NCI-H128 (cell line): Measurements from ENCODE around the gene AGAP1.

Source experiments
- DNase-seq: peaks from one replicate; lab custom pipeline; 2025; ENCODE audit not compliant: unreplicated experiment; lab: John Stamatoyannopoulos, UW

The AGAP1 gene

GRCh38 chr2:235626658-235627057 lies 132.8 kb downstream of the AGAP1 start:
- DNase-seq, result no peak

- DNase-seq, result no peak
These were observed 133.8 kb downstream of the AGAP1 start for GRCh38 chr2:235627682-235628081.

DNA sequence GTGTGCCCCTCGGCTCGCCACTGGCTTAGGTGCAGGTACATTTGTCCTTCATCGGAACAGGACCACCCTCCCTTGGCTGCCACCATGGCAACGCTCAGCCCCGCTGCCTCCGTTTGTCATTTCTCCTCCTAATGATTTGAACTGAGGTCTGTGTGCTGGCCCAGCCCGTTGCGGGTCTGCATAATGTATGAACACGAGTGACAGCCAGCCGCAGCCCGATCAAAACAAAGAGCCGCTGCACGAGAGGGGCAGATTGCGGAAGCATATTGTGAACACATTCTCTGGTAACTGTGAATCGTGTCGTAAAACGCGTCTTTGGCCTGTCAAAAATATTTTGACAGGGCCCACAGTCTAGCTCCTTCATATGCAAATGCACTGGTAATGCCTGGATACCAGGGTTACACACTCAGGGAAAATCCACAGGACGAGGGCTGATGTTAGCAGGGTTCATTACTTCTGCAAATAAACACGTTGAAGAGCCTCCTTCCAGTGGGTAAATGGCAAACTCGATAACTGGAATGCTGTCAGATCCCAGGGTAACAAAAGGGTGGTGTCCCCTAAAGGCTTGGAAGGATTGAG lies 137.0 kb downstream of the AGAP1 start:
- no peak for DNase-seq

GRCh38 chr2:235634435-235635158 lies 140.8 kb downstream of the AGAP1 start:
- DNase-seq, result no peak

- no peak for DNase-seq
These were observed 142.7 kb downstream of the AGAP1 start for GRCh38 chr2:235636546-235636945.

DNA sequence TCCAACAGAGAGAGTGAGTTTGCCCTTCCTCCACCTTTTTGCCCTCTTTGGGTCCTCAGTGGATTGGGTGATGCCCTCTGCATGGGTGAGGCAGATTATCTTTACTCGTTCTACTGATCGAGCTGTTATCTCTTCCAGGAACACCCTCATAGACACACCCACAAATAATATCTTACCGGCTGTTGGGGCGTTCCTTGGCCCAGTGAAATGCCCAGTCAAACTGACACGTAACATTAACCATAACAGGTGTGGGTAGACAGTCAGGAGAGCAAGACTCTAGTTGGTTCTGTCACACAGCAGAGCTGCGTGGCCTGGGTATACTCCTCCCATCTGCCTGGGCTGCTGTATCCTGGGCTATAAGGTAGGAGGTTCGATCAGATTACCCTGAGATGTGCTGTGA lies 144.1 kb downstream of the AGAP1 start:
- no peak for DNase-seq

DNA sequence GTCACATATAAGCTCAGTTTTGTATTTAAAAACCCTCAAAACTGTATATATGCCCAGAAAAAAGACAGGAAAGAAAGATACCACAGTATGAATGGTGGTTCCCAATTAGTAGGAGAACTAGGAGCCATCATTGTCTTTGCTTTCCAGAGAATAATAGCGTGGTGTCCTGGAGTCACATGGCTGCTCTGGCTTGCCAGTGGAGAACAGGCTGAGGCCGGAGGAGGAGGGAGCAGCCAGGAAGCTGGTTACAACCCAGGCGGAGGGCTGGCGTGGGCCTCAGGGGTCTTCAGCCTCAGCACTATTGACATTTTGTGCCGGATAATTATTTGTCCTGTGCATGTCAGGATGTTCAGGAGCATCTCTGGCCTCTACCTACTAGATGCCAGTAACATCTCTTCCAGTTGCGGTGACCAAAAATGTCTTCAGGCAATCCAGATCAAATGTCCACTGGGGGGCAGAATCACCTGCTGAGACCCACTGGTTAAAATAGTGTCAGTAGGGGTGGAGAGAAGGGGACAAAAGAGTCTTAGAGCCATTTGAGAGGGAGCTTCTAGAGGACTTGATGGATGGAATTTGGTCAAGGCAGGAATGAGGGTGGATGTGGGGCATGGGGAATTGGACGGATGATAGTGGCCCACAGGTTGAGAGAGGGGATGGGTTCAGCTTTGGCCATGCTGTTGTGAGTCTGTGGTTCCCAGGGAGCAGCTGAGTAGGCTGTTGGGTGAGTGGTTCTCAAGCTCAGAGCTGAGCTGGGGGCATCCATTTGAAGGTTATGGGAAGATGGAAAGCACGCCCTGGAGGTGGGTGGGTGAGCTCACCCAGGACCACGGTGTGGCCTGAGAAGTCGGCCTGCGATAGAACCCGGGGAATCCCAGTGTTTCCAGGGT lies 144.9 kb downstream of the AGAP1 start:
- DNase-seq, result no peak

DNA sequence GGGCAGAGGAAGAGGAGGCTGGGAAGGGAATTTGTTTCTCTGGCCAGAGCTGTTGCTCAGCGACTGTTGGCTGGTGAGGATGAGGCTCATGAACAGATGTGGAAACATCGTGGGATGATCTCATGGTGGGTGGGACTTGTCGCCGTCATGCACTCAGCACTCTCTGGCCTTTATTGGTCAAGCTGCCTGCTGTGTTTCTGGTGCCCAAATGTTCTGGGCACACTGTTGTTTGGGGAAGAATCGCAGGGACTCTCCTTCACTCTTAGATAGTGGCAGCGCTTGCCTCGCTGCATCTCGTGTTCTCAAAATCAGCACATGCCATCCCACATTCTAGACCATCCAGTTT lies 145.6 kb downstream of the AGAP1 start:
- DNase-seq, result no peak

DNA sequence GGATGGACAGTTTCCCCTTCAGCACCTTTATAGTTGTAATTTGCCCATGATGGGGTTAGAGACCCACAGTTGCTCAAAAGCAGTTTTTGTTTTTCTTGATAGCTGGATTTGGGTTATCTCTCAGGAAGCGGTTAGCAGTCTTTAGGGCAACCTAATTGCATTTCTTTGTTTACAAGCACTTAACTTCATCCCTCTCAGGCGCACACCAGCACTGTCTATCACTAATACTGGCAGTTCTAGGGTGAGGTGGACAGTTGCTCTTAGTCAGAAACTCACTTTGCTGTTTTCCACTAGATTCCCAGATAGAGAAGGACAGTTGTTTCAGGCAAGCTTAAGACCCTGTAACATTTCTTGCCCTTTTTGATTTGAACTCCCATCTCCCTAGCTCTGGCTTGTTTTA lies 146.0 kb downstream of the AGAP1 start:
- no peak for DNase-seq

DNA sequence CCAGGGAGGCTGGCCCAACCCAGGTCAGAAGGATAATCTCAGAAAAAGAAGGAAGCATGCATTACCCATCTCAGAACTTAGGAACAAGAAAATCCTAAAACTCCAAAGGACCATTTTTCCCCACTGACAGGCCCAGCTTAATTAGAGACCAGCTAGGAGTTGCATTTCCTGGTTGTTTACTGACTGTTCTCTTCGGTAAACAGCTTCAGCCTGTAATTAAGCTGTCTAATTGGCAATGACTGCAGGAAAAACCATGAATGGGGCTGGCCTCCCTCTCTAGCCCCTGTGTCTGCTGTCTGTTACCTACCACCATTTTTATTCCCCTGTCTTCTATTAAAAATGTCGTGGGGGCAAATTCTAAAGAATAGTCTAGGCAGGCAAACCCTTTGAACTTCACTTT lies 146.5 kb downstream of the AGAP1 start:
- DNase-seq, result no peak

GRCh38 chr2:235640926-235641723 lies 147.3 kb downstream of the AGAP1 start:
- DNase-seq, result no peak

- DNase-seq, result no peak
These were observed 148.1 kb downstream of the AGAP1 start for GRCh38 chr2:235641956-235642355.

- no peak for DNase-seq
These were observed 148.7 kb downstream of the AGAP1 start for GRCh38 chr2:235642446-235643098.

GRCh38 chr2:235643680-235644511 lies 150.1 kb downstream of the AGAP1 start:
- DNase-seq, result no peak

GRCh38 chr2:235647264-235647663 lies 153.4 kb downstream of the AGAP1 start:
- DNase-seq, result no peak

DNA sequence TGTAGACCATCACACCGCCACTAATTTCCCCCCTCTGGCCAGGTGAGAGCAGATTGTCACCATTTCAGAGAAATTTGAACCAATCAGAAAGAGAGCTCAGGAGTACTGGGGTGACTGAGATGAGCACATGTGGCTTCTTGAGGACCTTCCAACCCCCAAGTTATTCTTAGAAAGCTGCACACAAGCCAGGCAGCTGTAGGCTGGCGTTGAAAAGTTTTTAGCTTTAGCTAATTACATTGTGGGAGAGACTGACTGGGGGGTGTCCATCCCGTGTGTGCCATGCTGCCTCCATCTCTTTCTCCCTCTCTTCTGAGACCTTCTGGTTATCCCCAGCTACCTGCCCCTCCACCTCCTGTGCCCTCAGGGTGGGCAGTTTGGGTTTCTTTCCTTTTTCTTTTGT lies 154.0 kb downstream of the AGAP1 start:
- no peak for DNase-seq

DNA sequence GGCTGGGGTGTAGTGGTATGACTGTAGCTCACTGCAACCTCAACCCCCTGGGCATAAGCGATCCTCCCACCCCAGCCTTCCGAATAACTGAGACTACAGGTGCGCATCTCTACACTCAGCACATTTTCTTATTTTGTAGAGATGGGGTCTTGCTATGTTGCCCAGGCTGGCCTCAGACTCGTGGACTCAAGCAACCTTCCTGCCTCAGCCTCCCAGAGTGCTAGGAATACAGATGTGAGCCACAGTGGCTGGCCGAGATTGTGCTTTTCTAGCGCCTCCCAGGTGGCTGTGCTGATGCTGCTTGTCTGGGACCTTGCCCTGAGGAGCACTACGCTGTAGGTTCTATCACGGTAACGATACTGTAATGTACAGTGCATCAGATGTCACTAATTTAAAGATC lies 155.6 kb downstream of the AGAP1 start:
- DNase-seq, result no peak

DNA sequence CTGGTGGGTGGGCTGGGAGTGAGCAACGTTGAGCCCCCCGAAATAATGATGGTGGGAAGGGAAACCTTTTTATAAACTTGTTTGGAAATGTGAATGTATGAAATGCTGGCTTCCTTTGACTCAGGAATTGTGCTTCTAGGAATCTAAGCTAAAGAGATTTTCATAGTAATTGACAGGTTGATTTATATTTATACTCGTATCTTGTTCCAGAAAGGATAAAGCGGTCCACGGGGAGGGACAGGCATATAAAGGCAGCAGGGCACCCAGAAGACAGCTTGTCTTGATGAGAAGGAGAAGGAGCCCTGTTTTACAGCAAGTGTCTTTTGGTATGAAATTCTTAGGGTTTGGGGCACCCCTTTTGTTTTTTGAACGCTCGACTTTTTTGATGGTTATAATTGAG lies 157.8 kb downstream of the AGAP1 start:
- no peak for DNase-seq

GRCh38 chr2:235654103-235654813 lies 160.4 kb downstream of the AGAP1 start:
- DNase-seq, result no peak
